Activated CD8-positive, alpha-beta T cell treated with anti-CD3 and anti-CD28 coated beads for 36 hours (primary cell): ENCODE data around the gene PRKN. TPM values are rescaled to one million over a fixed set of nuclear protein-coding genes. Genes with fewer than 3 reads are reported as not detected.

Source experiments
- ATAC-seq: fragments of 200-7000 bp; cut with Tn5 transposase; one replicate; pipeline ENCODE4 v1.10.0; 2021; ENCODE audit warnings: mild to moderate bottlenecking, moderate library complexity
- CTCF ChIA-PET: fragments of 350-600 bp; sonication (Branson Sonifier 250); formaldehyde crosslinking; loops from one replicate; lab custom pipeline; 2021; ENCODE audit warnings: antibody characterized with exemption; lab: Charles Lee
- POLR2A ChIA-PET: fragments of 350-600 bp; sonication (Branson Sonifier 250); formaldehyde crosslinking; loops from one replicate; lab custom pipeline; 2021; ENCODE audit warnings: antibody characterized with exemption; lab: Charles Lee
- DNase-seq: peaks from one replicate; pipeline ENCODE4 v3.0.0-alpha.2; 2020
- H3K27ac Mint-ChIP-seq: one replicate; pipeline ENCODE4 v1.8.0; 2021; ENCODE audit warnings: mild to moderate bottlenecking, mixed read lengths
- H3K27me3 Mint-ChIP-seq: one replicate; pipeline ENCODE4 v1.8.0; 2021; ENCODE audit warnings: mixed read lengths
- H3K36me3 Mint-ChIP-seq: one replicate; pipeline ENCODE4 v1.8.0; 2021; ENCODE audit warnings: low read depth, mixed read lengths
- H3K4me1 Mint-ChIP-seq: one replicate; pipeline ENCODE4 v1.8.0; 2021; ENCODE audit warnings: low read depth, mixed read lengths
- H3K4me3 Mint-ChIP-seq: one replicate; pipeline ENCODE4 v1.8.0; 2021; ENCODE audit warnings: mild to moderate bottlenecking, moderate library complexity, mixed read lengths
- H3K9me3 Mint-ChIP-seq: one replicate; pipeline ENCODE4 v1.8.0; 2021; ENCODE audit warnings: mixed read lengths
- intact Hi-C: fragments of 100-400 bp; cut with micrococcal nuclease; formaldehyde crosslinking; loops from one replicate; pipeline ENCODE4 v1.10.0; 2022
- total RNA-seq, 2 experiments: library from RNA; stranded (reverse); gene quantifications; one replicate each; pipeline ENCODE4 v1.2.3, GENCODE V29; 2021
- TF ChIP-seq, protein P1 (sequence below): fragments of 200-600 bp; IDR thresholded peaks from one replicate; pipeline ENCODE4 v1.8.0; 2022; ENCODE audit warnings: antibody characterized with exemption, mild to moderate bottlenecking

The PRKN gene
- total RNA-seq, 2 experiments from 2014 or later = 1.2 to 1.4 TPM

DNA sequence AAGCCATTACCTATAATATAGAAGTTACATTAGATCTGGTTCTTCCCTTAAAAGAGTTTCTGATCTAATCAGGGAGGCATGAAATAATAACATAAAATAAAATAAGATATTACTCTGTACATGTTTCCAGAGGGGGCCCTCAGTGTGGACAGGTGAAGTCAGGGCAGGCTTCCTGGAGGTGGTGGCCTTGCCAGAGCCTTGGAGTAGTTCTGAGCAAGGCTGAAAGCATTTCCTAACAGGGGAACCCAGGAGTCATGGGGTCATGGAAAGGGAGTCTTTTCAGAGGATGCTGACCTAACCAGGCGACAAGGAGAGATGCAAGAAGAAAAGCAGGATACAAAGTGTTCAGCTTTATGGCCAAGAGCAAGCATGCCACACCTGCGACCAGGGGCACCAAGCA, 982.4 kb downstream of the PRKN start:
- ATAC-seq (no peak), DNase-seq (no peak)
- TF ChIP-seq, protein P1, sequence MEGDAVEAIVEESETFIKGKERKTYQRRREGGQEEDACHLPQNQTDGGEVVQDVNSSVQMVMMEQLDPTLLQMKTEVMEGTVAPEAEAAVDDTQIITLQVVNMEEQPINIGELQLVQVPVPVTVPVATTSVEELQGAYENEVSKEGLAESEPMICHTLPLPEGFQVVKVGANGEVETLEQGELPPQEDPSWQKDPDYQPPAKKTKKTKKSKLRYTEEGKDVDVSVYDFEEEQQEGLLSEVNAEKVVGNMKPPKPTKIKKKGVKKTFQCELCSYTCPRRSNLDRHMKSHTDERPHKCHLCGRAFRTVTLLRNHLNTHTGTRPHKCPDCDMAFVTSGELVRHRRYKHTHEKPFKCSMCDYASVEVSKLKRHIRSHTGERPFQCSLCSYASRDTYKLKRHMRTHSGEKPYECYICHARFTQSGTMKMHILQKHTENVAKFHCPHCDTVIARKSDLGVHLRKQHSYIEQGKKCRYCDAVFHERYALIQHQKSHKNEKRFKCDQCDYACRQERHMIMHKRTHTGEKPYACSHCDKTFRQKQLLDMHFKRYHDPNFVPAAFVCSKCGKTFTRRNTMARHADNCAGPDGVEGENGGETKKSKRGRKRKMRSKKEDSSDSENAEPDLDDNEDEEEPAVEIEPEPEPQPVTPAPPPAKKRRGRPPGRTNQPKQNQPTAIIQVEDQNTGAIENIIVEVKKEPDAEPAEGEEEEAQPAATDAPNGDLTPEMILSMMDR = no peak
- ChIA-PET POLR2A (no interaction called here), CTCF (no interaction called here)
- no peaks in the 10 kb centered on the region for H3K9me3 Mint-ChIP-seq
- H3K4me3 Mint-ChIP-seq = no peak overlapping the region
- no peaks in the 10 kb centered on the region for H3K36me3 Mint-ChIP-seq
- intact Hi-C loops = no loop called here
- no peaks in the 10 kb centered on the region for H3K4me1 Mint-ChIP-seq
- no peak overlapping the region for H3K27ac Mint-ChIP-seq
- no peaks in the 10 kb centered on the region for H3K27me3 Mint-ChIP-seq

DNA sequence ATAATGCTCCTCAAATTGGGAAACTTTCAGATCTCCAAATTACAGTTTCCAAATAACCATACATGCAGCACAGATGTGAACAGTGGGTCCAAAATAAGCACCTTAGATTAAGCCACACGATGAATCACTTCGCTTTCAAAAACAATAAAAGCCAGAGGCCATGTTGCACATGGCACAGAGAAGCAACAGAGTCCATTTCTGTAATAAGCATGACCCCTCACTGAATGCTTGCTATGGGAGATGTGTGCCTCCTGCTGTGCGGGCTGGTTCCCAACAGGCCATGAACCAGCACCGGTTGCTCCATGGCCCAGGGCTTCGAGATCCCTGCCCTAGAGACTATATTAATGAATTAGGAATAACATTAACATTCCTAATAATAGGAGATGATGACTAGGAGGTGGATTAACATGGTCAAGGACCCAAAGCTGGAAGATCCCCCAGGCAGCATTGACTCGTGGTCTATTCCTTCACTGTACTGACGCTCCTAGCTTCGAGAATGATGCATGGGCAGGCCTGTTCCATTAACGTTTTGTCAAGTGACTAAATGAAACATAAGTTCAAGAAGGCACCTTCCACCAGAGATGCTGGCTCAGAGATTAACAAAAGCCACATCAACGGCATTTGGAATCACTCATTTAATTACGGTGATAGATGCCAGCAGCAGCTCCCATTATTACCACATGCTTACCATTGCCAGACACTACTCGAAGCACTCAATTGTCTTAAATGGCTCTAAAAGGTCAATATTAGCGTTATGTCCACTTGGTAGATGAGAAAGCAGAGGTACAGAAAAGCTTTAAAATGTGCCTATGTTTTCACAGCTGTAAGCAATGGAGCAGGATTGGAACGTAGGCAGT, 983.1 kb downstream of the PRKN start:
- no peak overlapping the region for H3K27ac Mint-ChIP-seq
- ATAC-seq = no peak
- H3K36me3 Mint-ChIP-seq = no peaks in the 10 kb centered on the region
- ChIA-PET CTCF (no interaction called here), POLR2A (interaction anchor here (0.6 kb wide), 1 partner anchor 15 kb away, joined by 4 read pairs; no protein-coding TSS in a partner anchor)
- intact Hi-C loops = no loop called here
- H3K4me1 Mint-ChIP-seq = no peaks in the 10 kb centered on the region
- DNase-seq = no peak
- TF ChIP-seq, protein P1 = no peak
- no peaks in the 10 kb centered on the region for H3K27me3 Mint-ChIP-seq
- H3K9me3 Mint-ChIP-seq = no peaks in the 10 kb centered on the region
- H3K4me3 Mint-ChIP-seq = no peak overlapping the region

DNA sequence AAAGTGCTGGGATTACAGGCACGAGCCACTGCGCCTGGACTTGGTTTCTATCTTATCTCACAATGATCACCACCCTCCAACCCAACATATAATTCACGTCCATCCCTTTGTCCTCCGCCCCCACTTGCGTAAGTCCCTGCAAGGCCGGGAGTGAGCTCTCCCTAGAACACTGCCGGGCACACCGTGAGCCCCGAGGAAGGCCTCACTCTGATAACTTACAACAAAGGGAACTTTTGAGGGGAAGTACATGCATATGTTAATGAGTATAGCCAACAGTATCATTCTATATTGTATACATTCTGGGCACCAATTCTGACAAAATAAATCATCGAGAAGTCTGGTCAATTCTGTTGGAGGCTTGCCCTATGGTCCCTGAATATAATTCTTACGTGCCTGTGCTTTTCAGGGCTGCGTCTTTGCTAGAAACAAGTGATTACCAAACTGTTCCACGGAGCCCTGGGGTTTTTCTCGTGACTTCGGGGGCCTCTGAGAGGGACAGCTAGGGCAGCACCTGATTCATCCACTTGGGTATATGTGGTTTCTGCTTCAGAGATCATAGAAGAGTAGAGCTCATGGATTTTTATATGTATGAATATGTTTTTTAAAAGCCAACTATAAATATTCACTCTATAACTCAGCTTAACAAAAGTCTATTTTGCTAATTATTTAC, 983.9 kb downstream of the PRKN start:
- no peak overlapping the region for H3K4me3 Mint-ChIP-seq
- no peaks in the 10 kb centered on the region for H3K27me3 Mint-ChIP-seq
- DNase-seq (no peak), ATAC-seq (no peak)
- H3K4me1 Mint-ChIP-seq = no peaks in the 10 kb centered on the region
- H3K36me3 Mint-ChIP-seq = no peaks in the 10 kb centered on the region
- CTCF ChIA-PET = no interaction called here
- intact Hi-C loops = no loop called here
- TF ChIP-seq, protein P1 = no peak
- no peaks in the 10 kb centered on the region for H3K9me3 Mint-ChIP-seq
- H3K27ac Mint-ChIP-seq = no peak overlapping the region
- POLR2A ChIA-PET = no interaction called here

DNA sequence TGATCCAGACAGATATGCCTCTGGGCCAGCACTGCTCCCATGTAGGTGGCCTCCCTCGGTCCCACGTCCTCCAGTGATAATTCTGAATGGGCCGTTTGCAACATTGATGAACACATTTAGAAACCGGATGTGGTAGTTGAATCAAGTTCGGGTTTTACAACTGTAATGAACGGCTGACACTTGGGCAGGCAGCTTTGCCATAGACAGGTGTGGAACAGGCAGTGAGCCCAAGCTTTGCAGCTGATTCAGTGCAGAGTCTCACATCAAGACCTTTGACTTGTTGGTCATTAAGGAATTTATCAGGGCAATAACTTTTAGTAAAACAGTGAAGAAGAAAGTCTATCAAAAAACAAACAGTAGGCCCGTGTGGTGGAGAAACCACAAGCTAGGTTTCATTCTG, 987.1 kb downstream of the PRKN start:
- POLR2A ChIA-PET = no interaction called here
- TF ChIP-seq, protein P1 = no peak
- Mint-ChIP-seq H3K27me3 (no peaks in the 10 kb centered on the region), H3K4me1 (no peaks in the 10 kb centered on the region), H3K9me3 (no peaks in the 10 kb centered on the region), H3K4me3 (no peak overlapping the region), H3K27ac (no peak overlapping the region), H3K36me3 (no peaks in the 10 kb centered on the region)
- intact Hi-C loops = no loop called here
- ATAC-seq (no peak), DNase-seq (no peak)
- CTCF ChIA-PET = no interaction called here

DNA sequence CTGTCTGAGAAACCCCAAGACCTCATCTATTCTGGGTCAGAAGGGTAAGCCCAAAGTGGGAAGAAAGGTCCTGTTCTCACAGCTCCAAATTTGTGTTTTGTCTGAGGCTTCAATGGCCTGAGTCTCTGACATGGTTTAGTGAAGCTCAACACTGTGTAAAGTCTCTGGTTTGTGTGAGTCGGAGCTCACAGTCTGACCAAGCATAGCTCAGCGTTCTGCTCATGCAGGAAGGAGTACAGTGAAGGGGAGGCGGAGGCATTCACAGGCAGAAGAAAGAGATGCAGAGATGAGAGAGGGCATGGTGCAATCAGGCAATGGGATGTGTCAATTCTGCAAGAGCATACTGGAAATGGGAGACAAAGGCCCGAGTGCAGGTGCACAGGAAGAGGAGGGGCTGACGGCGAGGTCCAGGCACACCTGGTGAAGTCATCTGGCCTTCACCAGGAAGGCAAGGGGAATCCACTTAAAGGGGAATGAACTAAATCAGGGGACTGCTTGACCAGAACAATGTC, 990.7 kb downstream of the PRKN start:
- Mint-ChIP-seq H3K4me3 (no peak overlapping the region), H3K9me3 (no peaks in the 10 kb centered on the region), H3K4me1 (no peaks in the 10 kb centered on the region), H3K36me3 (no peaks in the 10 kb centered on the region), H3K27ac (no peak overlapping the region), H3K27me3 (no peaks in the 10 kb centered on the region)
- DNase-seq (no peak), ATAC-seq (no peak)
- CTCF ChIA-PET = no interaction called here
- intact Hi-C loops = no loop called here
- TF ChIP-seq, protein P1 = no peak
- POLR2A ChIA-PET = no interaction called here
